H1 (cell line): ENCODE measurements around the gene CDK5RAP2. TPM values are rescaled to one million over a fixed set of nuclear protein-coding genes. Genes with fewer than 3 reads are reported as not detected.

Experiments
- CTCF ChIA-PET: fragments of 300-600 bp; sonication (Branson Sonifier 250); formaldehyde crosslinking; loops from one replicate; lab custom pipeline; 2021; ENCODE audit not compliant: partially characterized antibody; lab: Charles Lee
- POLR2A ChIA-PET: fragments of 300-600 bp; sonication (Branson Sonifier 250); formaldehyde crosslinking; loops from one replicate; lab custom pipeline; 2021; ENCODE audit warnings: inconsistent platforms; ENCODE audit not compliant: partially characterized antibody; lab: Charles Lee
- DNase-seq, 2 experiments: peaks; one replicate each; pipeline versions ENCODE4 v3.0.0 to v3.0.0-alpha.2; 2010 to 2022; ENCODE audit warnings: low spot score in 2 of 2, low read depth in 1 of 2, mixed read lengths in 1 of 2
- FAIRE-seq: peaks from 2 replicates; lab custom pipeline; 2011; peaks lifted over from hg19 to GRCh38; lab: Jason Lieb, UNC
- H2AFZ ChIP-seq: 2 replicates; pipeline ENCODE4 v1.8.1; 2012; ENCODE audit warnings: low read length, inconsistent platforms
- H2AK5ac ChIP-seq: 2 replicates; pipeline ENCODE4 v1.6.1; 2013; ENCODE audit warnings: low read depth, low read length
- H2BK120ac ChIP-seq: replicated peaks from 2 replicates; pipeline ENCODE3; 2013; ENCODE audit warnings: low read depth, low read length, inconsistent platforms
- H2BK12ac ChIP-seq: 2 replicates; pipeline ENCODE4 v1.6.1; 2013; ENCODE audit warnings: low read depth, low read length
- H2BK15ac ChIP-seq: 2 replicates; pipeline ENCODE4 v1.6.1; 2013; ENCODE audit warnings: low read length
- H2BK20ac ChIP-seq: 2 replicates; pipeline ENCODE4 v1.6.1; 2013; ENCODE audit warnings: low read length
- H2BK5ac ChIP-seq: 2 replicates; pipeline ENCODE4 v1.6.1; 2013; ENCODE audit warnings: low read depth, low read length
- H3K14ac ChIP-seq: 2 replicates; pipeline ENCODE4 v1.6.1; 2013; ENCODE audit warnings: inconsistent platforms; ENCODE audit not compliant: insufficient read length
- H3K18ac ChIP-seq: 2 replicates; pipeline ENCODE4 v1.6.1; 2013; ENCODE audit warnings: low read length; ENCODE audit errors: extremely low read depth
- H3K23ac ChIP-seq: 2 replicates; pipeline ENCODE4 v1.6.1; 2013; ENCODE audit warnings: inconsistent platforms; ENCODE audit not compliant: insufficient read length
- H3K23me2 ChIP-seq: 2 replicates; pipeline ENCODE4 v1.6.1; 2013; ENCODE audit warnings: low read depth, low read length
- H3K27ac ChIP-seq: 2 replicates; pipeline ENCODE4 v1.6.1; 2011; ENCODE audit warnings: low read depth, low read length, inconsistent platforms
- H3K27me3 ChIP-seq, 4 experiments: replicated peaks in 1 of 4; 1 replicate in 1 of 4; 2 replicates in 3 of 4; pipeline versions ENCODE4 v1.6.1 to v1.8.1; 2011 to 2013; ENCODE audit warnings: low read length in 3 of 4, mild to moderate bottlenecking in 3 of 4, inconsistent platforms in 2 of 4, mixed read lengths in 2 of 4, moderate library complexity in 1 of 4; ENCODE audit not compliant: control insufficient read depth in 3 of 4, insufficient read depth in 3 of 4; ENCODE audit errors: extremely low read depth in 1 of 4
- H3K36me3 ChIP-seq, 4 experiments: 2 replicates each; pipeline versions ENCODE4 v1.6.1 to v1.8.1; 2011 to 2013; ENCODE audit warnings: mild to moderate bottlenecking in 4 of 4, low read length in 3 of 4, moderate library complexity in 2 of 4, control low read depth in 1 of 4, inconsistent platforms in 1 of 4; ENCODE audit not compliant: insufficient read depth in 4 of 4, control insufficient read depth in 2 of 4
- H3K4ac ChIP-seq: replicated peaks from 2 replicates; pipeline ENCODE3; 2013; ENCODE audit warnings: low read length, low read depth, mixed read lengths, inconsistent platforms; ENCODE audit not compliant: insufficient read length
- H3K4me1 ChIP-seq, 4 experiments: replicated peaks in 1 of 4; 1 replicate in 1 of 4; 2 replicates in 3 of 4; pipeline versions ENCODE4 v1.6.1 to v1.8.1; 2011 to 2013; ENCODE audit warnings: low read length in 3 of 4, inconsistent platforms in 2 of 4, mixed read lengths in 1 of 4; ENCODE audit not compliant: insufficient read depth in 4 of 4, control insufficient read depth in 3 of 4
- H3K4me2 ChIP-seq, 2 experiments: 2 replicates each; pipeline versions ENCODE4 v1.6.1 to v1.8.1; 2011 to 2013; ENCODE audit warnings: low read depth in 2 of 2, low read length in 2 of 2, control low read depth in 1 of 2, inconsistent platforms in 1 of 2, mild to moderate bottlenecking in 1 of 2; ENCODE audit not compliant: insufficient read depth in 1 of 2
- H3K4me3 ChIP-seq, 4 experiments: fragments of 200-600, 300-600 bp in 1 of 4; sonication (generic), shearing (Covaris generic), sonication (Bioruptor Twin) in 1 of 4; 2 replicates each; pipeline versions ENCODE4 v1.5.1 to v1.8.1; 2011 to 2016; ENCODE audit warnings: low read length in 4 of 4, low read depth in 3 of 4, control low read depth in 2 of 4, inconsistent platforms in 2 of 4, mild to moderate bottlenecking in 2 of 4, mixed read lengths in 1 of 4, moderate library complexity in 1 of 4; ENCODE audit not compliant: insufficient read depth in 2 of 4; ENCODE audit errors: extremely low read depth in 1 of 4
- H3K56ac ChIP-seq: replicated peaks from 2 replicates; pipeline ENCODE3; 2013; ENCODE audit warnings: low read depth, mild to moderate bottlenecking, mixed read lengths, low read length, inconsistent platforms; ENCODE audit not compliant: insufficient read length
- H3K79me1 ChIP-seq: 2 replicates; pipeline ENCODE4 v1.6.1; 2013; ENCODE audit warnings: low read depth, low read length, control low read depth
- H3K79me2 ChIP-seq, 2 experiments: 2 replicates each; pipeline versions ENCODE4 v1.6.1 to v1.8.1; 2012 to 2013; ENCODE audit warnings: low read length in 2 of 2, mild to moderate bottlenecking in 2 of 2, inconsistent platforms in 1 of 2; ENCODE audit not compliant: insufficient read depth in 2 of 2, control insufficient read depth in 1 of 2
- H3K9ac ChIP-seq, 4 experiments: replicated peaks in 1 of 4; 1 replicate in 1 of 4; 2 replicates in 3 of 4; pipeline versions ENCODE4 v1.6.1 to v1.8.1; 2011 to 2013; ENCODE audit warnings: low read depth in 3 of 4, low read length in 3 of 4, control low read depth in 2 of 4, mild to moderate bottlenecking in 2 of 4, moderate library complexity in 2 of 4, inconsistent platforms in 1 of 4; ENCODE audit errors: extremely low read depth in 1 of 4
- H3K9me3 ChIP-seq, 2 experiments: 2 replicates each; pipeline versions ENCODE4 v1.6.1 to v1.8.1; 2012 to 2013; ENCODE audit warnings: mild to moderate bottlenecking in 2 of 2, moderate library complexity in 2 of 2, control low read depth in 1 of 2, inconsistent platforms in 1 of 2, low read depth in 1 of 2, low read length in 1 of 2, mixed read lengths in 1 of 2; ENCODE audit not compliant: insufficient read depth in 2 of 2
- H4K20me1 ChIP-seq, 2 experiments: replicated peaks in 1 of 2; 2 replicates each; pipeline versions ENCODE3 to v1.8.1; 2011 to 2013; ENCODE audit warnings: inconsistent platforms in 2 of 2, low read length in 2 of 2, mild to moderate bottlenecking in 1 of 2; ENCODE audit not compliant: insufficient read depth in 2 of 2, control insufficient read depth in 1 of 2
- H4K5ac ChIP-seq: 2 replicates; pipeline ENCODE4 v1.6.1; 2013; ENCODE audit warnings: low read length, low read depth, mixed read lengths, inconsistent platforms; ENCODE audit not compliant: insufficient read length
- H4K8ac ChIP-seq: 2 replicates; pipeline ENCODE4 v1.8.0; 2013; ENCODE audit warnings: mild to moderate bottlenecking, moderate library complexity, low read length, inconsistent platforms; ENCODE audit not compliant: insufficient read depth; ENCODE audit errors: extremely low read depth
- H4K91ac ChIP-seq: replicated peaks from 2 replicates; pipeline ENCODE3; 2013; ENCODE audit warnings: low read length, mixed read lengths, inconsistent platforms; ENCODE audit not compliant: insufficient read length
- BCL11A ChIP-seq, 2 experiments: IDR thresholded peaks; one replicate each; pipeline ENCODE4 v1.6.1; 2011; ENCODE audit warnings: low read depth in 2 of 2, low read length in 2 of 2, mild to moderate bottlenecking in 2 of 2
- CREB1 ChIP-seq: IDR thresholded peaks from 2 replicates; pipeline ENCODE4 v1.6.1; 2012; ENCODE audit warnings: inconsistent platforms
- CTBP2 ChIP-seq: IDR thresholded peaks from 2 replicates; pipeline ENCODE4 v1.7.0; 2011; ENCODE audit warnings: borderline replicate concordance, mild to moderate bottlenecking, moderate library complexity, mixed read lengths, low read length; ENCODE audit not compliant: insufficient read depth, insufficient read length
- EP300 ChIP-seq, 2 experiments: IDR thresholded peaks; 1 replicate in 1 of 2; 2 replicates in 1 of 2; pipeline ENCODE4 v1.6.1; 2011 to 2012; ENCODE audit warnings: low read depth in 2 of 2, low read length in 2 of 2, mild to moderate bottlenecking in 2 of 2, borderline replicate concordance in 1 of 2, inconsistent platforms in 1 of 2, moderate library complexity in 1 of 2
- EZH2 ChIP-seq: fragments of 200-600 bp; sonication (generic); IDR thresholded peaks from 2 replicates; pipeline ENCODE4 v1.7.1; 2012; ENCODE audit warnings: low read depth, mild to moderate bottlenecking, moderate library complexity, low read length, inconsistent platforms; ENCODE audit not compliant: severe bottlenecking
- FOSL1 ChIP-seq: IDR thresholded peaks from 2 replicates; pipeline ENCODE4 v1.6.1; 2011; ENCODE audit warnings: mild to moderate bottlenecking, low read depth, low read length, moderate library complexity; ENCODE audit not compliant: insufficient read depth
- HDAC6 ChIP-seq: IDR thresholded peaks from one replicate; pipeline ENCODE4 v1.7.1; 2012; ENCODE audit warnings: low read depth, mild to moderate bottlenecking, inconsistent platforms, low read length, moderate library complexity
- KDM1A ChIP-seq: fragments of 200-600, 300-600 bp; sonication (generic); IDR thresholded peaks from 2 replicates; pipeline ENCODE4 v1.7.1; 2016; ENCODE audit warnings: mild to moderate bottlenecking, low read length, borderline replicate concordance
- RFX5 ChIP-seq: IDR thresholded peaks from 2 replicates; pipeline ENCODE4 v1.6.1; 2011; ENCODE audit warnings: low read depth, low read length, improper control_type of control experiment, borderline replicate concordance
- RXRA ChIP-seq: IDR thresholded peaks from 2 replicates; pipeline ENCODE4 v1.6.1; 2011; ENCODE audit warnings: low read depth, mild to moderate bottlenecking, low read length, moderate library complexity; ENCODE audit not compliant: insufficient read depth
- SIX5 ChIP-seq: IDR thresholded peaks from 2 replicates; pipeline ENCODE4 v1.6.1; 2011; ENCODE audit warnings: mild to moderate bottlenecking, low read depth, low read length
- SUZ12 ChIP-seq: fragments of 200-600 bp; sonication (generic); IDR thresholded peaks from 2 replicates; pipeline ENCODE4 v1.6.1; 2012; ENCODE audit warnings: mild to moderate bottlenecking, inconsistent platforms, low read length, moderate library complexity, mixed read lengths
- TBP ChIP-seq: IDR thresholded peaks from 2 replicates; pipeline ENCODE4 v1.6.1; 2011; ENCODE audit warnings: low read depth, low read length, improper control_type of control experiment
- ZNF274 ChIP-seq: IDR thresholded peaks from 2 replicates; pipeline ENCODE4 v1.7.0; 2012; ENCODE audit warnings: low read length, borderline replicate concordance; ENCODE audit errors: extremely low read depth
- WGBS, 2 experiments: shearing (Covaris generic) in 1 of 2; methylation state at CpG; one replicate each; pipeline versions ENCODE4 v1.1.6 to v1.1.7; 2013 to 2015; ENCODE audit warnings: low lambda C conversion rate in 2 of 2, mixed read lengths in 2 of 2, inconsistent platforms in 1 of 2, low coverage in 1 of 2, missing lambda C conversion rate in 1 of 2; ENCODE audit not compliant: insufficient replicate concordance in 2 of 2, insufficient coverage in 1 of 2, insufficient read length in 1 of 2; ENCODE audit errors: extremely low coverage in 1 of 2, missing lambda C conversion rate in 1 of 2; 5-methylcytosine and 5-hydroxymethylcytosine counted together
- polyA plus RNA-seq, 7 experiments: library from polyadenylated mRNA; depleted of rRNA in 3 of 7; stranded (reverse) in 5 of 7; unstranded in 2 of 7; fragments of >200 nt in 5 of 7; fragments of 200-250 nt in 2 of 7; gene quantifications; 1 replicate in 5 of 7; 2 replicates in 1 of 7; 4 replicates in 1 of 7; pipeline versions ENCODE4 v1.2.1 to v1.2.3, GENCODE V29; 2011 to 2013; ENCODE audit warnings: missing spikeins in 2 of 7, mixed read lengths in 2 of 7
- total RNA-seq: library from RNA; stranded (reverse); fragmentation: NEBNext Ultra II Directional; extraction: Animal tissue kit (Norgen Biotek cat#: 25700); gene quantifications from 2 replicates; pipeline ENCODE4 v1.2.1, GENCODE V29; 2021

Gene CDK5RAP2
- total and polyA plus RNA-seq, 2 of the 8 experiments (the other 6 are each of a cell fraction or from before 2014, with no cell fraction given) = 19.8 to 49.4 TPM

- Histone ChIP-seq H4K8ac (no peak overlapping the region), H3K14ac (no peak overlapping the region), H2AFZ (no peak overlapping the region), H2BK120ac (no peak overlapping the region), H2BK20ac (no peak overlapping the region), H2BK15ac (no peak overlapping the region), H4K5ac (no peak overlapping the region), H3K23ac (no peak overlapping the region), H3K27ac (no peak overlapping the region), H3K4me2 (no peak overlapping the region), H4K20me1 (peaks cover 1 to 8% of the 10 kb centered on the region in 2 experiments), H3K9ac (no peak overlapping the region), H3K4me1 (no peaks in the 10 kb centered on the region), H3K4me3 (no peak overlapping the region), H2AK5ac (no peak overlapping the region), H3K23me2 (no peaks in the 10 kb centered on the region), H2BK5ac (no peak overlapping the region), H3K9me3 (no peaks in the 10 kb centered on the region), H3K56ac (no peak overlapping the region), H3K18ac (no peak overlapping the region), H2BK12ac (no peak overlapping the region), H3K36me3 (peaks cover 19 to 70% (median 38%) of the 10 kb centered on the region in 4 experiments; a peak in 7 of 8 replicates), H3K4ac (no peak overlapping the region), H3K79me2 (peaks cover 0 to 23% of the 10 kb centered on the region in 2 experiments; a peak in 3 of 4 replicates), H4K91ac (no peak overlapping the region), H3K79me1 (peaks cover 3% of the 10 kb centered on the region), H3K27me3 (no peaks in the 10 kb centered on the region)
- 91% methylated on average over 5 of the region's 5 CpGs; no CpG with 5 or more reads in 1 of the 2 experiments for WGBS, 2 experiments
- POLR2A ChIA-PET = no interaction called here
- FAIRE-seq (no peak), DNase-seq (no peak)
- CTCF ChIA-PET = no interaction called here
- no peak for TF ChIP-seq EZH2
- no peak for TF ChIP-seq ZNF274
- no peak for TF ChIP-seq SUZ12
- TF ChIP-seq CTBP2 = no peak
- TF ChIP-seq RXRA = no peak
- no peak for TF ChIP-seq CREB1
- TF ChIP-seq TBP = no peak
- TF ChIP-seq SIX5 = no peak
- no peak for TF ChIP-seq HDAC6
- no peak for TF ChIP-seq FOSL1
- no peak for TF ChIP-seq EP300 (IDR thresholded peaks at IDR 0.05; ENCODE audit: borderline replicate concordance in 1 of 2, low read depth in 2 of 2, low read length in 2 of 2)
- no peak for TF ChIP-seq RFX5
- no peak for TF ChIP-seq BCL11A (IDR thresholded peaks at IDR 0.05; ENCODE audit: low read depth in 2 of 2, low read length in 2 of 2)
- TF ChIP-seq KDM1A = no peak
These were observed 11.2 kb downstream of the CDK5RAP2 start for GRCh38 chr9:120568816-120569215.
